HFFc6 (cell line): ENCODE results near the gene C2CD4C. TPM values are rescaled to one million over a fixed set of nuclear protein-coding genes. Genes with fewer than 3 reads are reported as not detected.

Experiments used
- DNase-seq: peaks from one replicate; pipeline ENCODE4 v3.0.0-alpha.2; 2018
- H3K27ac Mint-ChIP-seq: 2 replicates; pipeline ENCODE4 v1.8.0; 2020; ENCODE audit warnings: mild to moderate bottlenecking, mixed read lengths
- H3K27me3 Mint-ChIP-seq: 2 replicates; pipeline ENCODE4 v1.8.0; 2021; ENCODE audit warnings: mild to moderate bottlenecking, moderate library complexity, mixed read lengths; ENCODE audit not compliant: insufficient read depth
- H3K36me3 Mint-ChIP-seq: 2 replicates; pipeline ENCODE4 v1.8.0; 2021; ENCODE audit warnings: low read depth, mixed read lengths
- H3K4me1 Mint-ChIP-seq: 2 replicates; pipeline ENCODE4 v1.8.0; 2020; ENCODE audit warnings: low read depth, mixed read lengths
- H3K4me3 Mint-ChIP-seq: 2 replicates; pipeline ENCODE4 v1.8.0; 2020; ENCODE audit warnings: mild to moderate bottlenecking, moderate library complexity, mixed read lengths
- H3K9me3 Mint-ChIP-seq: 2 replicates; pipeline ENCODE4 v1.8.0; 2020; ENCODE audit warnings: mild to moderate bottlenecking, mixed read lengths
- CTCF ChIP-seq: fragments of 200-600 bp; sonication (generic); IDR thresholded peaks from 2 replicates; pipeline ENCODE4 v1.5.0; 2021; ENCODE audit warnings: antibody characterized with exemption, mild to moderate bottlenecking
- total RNA-seq, 6 experiments: library from RNA; stranded (reverse); fragmentation: NEBNext Ultra II Directional; extraction: Animal tissue kit (Norgen Biotek cat#: 25700); gene quantifications; 2 replicates in 1 of 6; 3 replicates in 5 of 6; pipeline ENCODE4 v1.2.3, GENCODE V29; 2021

C2CD4C gene
- total RNA-seq, 6 experiments from 2014 or later: not detected

DNA sequence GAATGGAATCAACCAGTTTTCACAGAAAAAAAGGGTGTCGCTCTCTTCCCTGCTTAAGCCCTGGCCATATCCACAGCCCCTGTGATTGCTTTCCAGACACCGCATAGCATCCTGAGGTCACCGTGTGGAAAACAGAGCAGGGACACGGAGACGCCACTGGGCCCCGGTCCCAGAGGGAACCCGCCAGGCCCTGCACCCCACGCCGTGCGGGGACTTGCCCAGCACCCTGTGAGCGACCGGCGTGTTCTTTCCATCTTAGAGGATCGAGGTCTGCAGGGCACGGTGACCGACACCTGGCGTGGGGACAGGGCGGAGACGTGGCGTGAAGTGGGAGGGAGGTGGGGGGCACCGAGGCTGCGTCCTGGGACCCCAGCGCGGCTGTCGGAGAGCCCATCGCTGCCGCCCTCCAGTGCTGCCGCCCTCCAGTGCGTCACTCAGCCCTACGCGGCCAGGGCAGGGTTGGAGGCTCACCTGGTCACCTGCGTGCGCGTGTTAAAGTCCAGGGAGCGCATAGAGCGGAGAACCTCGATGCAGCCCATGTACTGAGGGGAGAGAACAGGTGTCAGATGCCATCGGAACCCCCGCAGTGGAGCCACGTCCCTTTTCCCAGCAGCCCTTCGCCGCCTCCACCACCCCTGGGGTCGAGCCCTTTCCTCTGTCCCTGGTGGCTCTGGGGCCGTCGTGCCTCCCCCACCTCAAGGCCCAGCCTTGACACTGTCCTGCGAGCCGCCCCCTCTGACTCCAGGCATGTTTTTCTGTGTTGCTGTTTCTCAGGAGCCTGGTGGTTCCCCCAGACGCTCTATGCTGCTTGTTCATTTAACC lies 31.7 kb upstream of the C2CD4C start:
- no peak for TF ChIP-seq CTCF
- H3K9me3 Mint-ChIP-seq: peaks cover 28% of the 10 kb centered on the region
- H3K27me3 Mint-ChIP-seq: peaks cover 2% of the 10 kb centered on the region; the same call in 1 of the 2 replicates
- DNase-seq: no peak
- H3K36me3 Mint-ChIP-seq: no peaks in the 10 kb centered on the region
- H3K4me3 Mint-ChIP-seq: no peak overlapping the region
- H3K4me1 Mint-ChIP-seq: no peaks in the 10 kb centered on the region
- no peak overlapping the region for H3K27ac Mint-ChIP-seq

DNA sequence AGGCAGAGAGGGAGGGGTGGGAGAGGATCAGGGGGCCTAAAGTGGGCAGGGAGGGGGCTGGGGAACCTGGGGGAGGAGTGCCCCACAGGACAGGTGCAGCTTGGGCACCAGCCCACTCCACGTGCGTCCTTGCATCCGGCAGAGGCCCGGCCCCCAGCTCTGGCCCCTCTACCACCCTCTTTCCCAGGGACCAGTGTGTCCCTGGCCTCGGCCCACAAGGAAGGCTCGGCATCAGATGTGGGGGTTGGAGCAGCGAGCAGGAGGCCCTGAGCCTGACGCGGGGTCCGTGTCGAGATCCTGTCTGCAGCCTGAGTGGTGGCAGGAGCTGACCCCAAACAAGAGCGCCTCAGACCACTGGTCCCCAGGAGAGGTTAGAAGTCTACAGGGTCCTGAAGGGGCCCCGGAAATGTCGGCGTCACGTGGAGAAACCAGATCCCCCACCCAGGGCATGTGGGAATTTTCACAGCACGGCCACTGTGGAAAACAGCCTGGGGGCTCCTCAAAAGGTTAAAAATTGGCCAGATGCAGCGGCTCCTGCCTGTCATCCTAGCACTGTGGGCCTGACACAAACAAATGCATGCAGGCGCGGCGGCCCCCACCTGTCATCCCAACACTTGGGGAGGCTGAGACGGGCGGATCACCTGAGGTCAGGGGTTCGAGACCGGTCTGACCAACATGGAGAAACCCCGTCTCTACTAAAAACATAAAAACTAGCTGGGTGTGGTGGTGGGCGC lies 30.4 kb upstream of the C2CD4C start:
- Mint-ChIP-seq H3K27me3 (peaks cover 2% of the 10 kb centered on the region; the same call in 1 of the 2 replicates), H3K4me1 (no peaks in the 10 kb centered on the region), H3K4me3 (no peak overlapping the region), H3K9me3 (peaks cover 24% of the 10 kb centered on the region), H3K36me3 (no peaks in the 10 kb centered on the region), H3K27ac (no peak overlapping the region)
- no peak for DNase-seq
- no peak for TF ChIP-seq CTCF

DNA sequence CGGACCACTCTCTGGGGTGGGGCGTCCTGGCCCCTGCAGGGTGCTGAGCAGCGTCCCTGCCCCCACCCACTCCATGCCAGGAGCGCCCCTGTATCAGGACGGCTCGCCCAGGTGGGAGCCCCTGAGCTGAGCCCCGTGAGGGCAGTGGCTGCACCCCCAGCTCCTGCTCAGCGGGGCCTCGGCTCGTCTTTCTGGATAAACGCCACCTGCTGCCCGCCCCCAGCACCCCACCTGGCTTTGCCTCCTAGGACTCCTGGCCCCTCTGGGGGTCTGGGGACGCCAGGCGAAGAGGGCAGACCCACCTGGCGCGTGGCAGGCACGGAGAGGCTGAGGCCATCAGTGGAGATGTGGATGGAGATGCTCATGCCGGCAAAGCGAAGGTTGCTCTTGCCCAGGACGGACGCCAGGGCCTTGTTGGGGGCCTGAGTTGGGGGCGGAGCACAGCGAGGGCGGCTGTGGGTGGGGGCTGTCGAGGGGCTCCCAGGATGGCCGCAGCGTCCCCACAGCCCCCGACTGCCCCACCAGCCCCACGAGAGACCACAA lies 29.5 kb upstream of the C2CD4C start:
- Mint-ChIP-seq H3K27ac (no peak overlapping the region), H3K9me3 (peaks cover 24% of the 10 kb centered on the region), H3K36me3 (no peaks in the 10 kb centered on the region), H3K4me1 (no peaks in the 10 kb centered on the region), H3K4me3 (no peak overlapping the region), H3K27me3 (peaks cover 2% of the 10 kb centered on the region; the same call in 1 of the 2 replicates)
- no peak for DNase-seq
- no peak for TF ChIP-seq CTCF

DNA sequence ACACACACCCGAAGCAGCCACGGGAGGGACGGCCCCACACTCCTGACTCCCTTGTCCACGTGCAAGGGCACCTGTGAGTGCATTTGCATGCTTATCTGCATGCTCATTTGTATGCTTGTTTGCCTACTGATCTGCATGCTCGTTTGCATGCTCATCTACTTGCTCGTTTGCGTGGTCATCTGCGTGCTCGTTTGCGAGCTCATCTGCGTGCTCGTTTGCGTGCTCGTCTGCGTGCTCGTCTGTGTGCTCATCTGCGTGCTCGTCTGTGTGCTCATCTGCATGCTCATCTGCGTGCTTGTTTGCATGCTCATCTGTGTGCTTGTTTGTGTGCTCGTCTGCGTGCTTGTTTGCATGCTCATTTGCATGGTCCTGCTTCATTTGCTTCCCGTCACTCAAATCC lies 28.1 kb upstream of the C2CD4C start:
- H3K9me3 Mint-ChIP-seq: peaks cover 22% of the 10 kb centered on the region
- DNase-seq: no peak
- H3K36me3 Mint-ChIP-seq: no peaks in the 10 kb centered on the region
- no peaks in the 10 kb centered on the region for H3K4me1 Mint-ChIP-seq
- no peak overlapping the region for H3K27ac Mint-ChIP-seq
- TF ChIP-seq CTCF: no peak
- no peak overlapping the region for H3K4me3 Mint-ChIP-seq
- H3K27me3 Mint-ChIP-seq: peaks cover 2% of the 10 kb centered on the region; the same call in 1 of the 2 replicates

GRCh38 chr19:436413-436950 lies 27.5 kb upstream of the C2CD4C start:
- no peak overlapping the region for H3K27ac Mint-ChIP-seq
- no peaks in the 10 kb centered on the region for H3K4me1 Mint-ChIP-seq

More at GRCh38 chr19:436413-436950, 27.5 kb upstream of the C2CD4C start:
- H3K36me3 Mint-ChIP-seq: no peaks in the 10 kb centered on the region
- H3K4me3 Mint-ChIP-seq: no peak overlapping the region
- H3K27me3 Mint-ChIP-seq: peaks cover 2% of the 10 kb centered on the region; the same call in 1 of the 2 replicates
- no peak for TF ChIP-seq CTCF
- peaks cover 16% of the 10 kb centered on the region for H3K9me3 Mint-ChIP-seq
- DNase-seq: no peak
